GM18508 (cell line): Measurements from ENCODE around the gene EFCAB11.
A peak's percentile ranks its signal among the peaks of the same experiment; 100 is the strongest.

Experiments used
- ATAC-seq: cut with Tn5 transposase; IDR thresholded peaks from one replicate; pipeline ENCODE4 v1.9.1; 2021; ENCODE audit warnings: moderate number of reproducible peaks; ENCODE audit not compliant: insufficient read depth, unreplicated experiment

The EFCAB11 gene

GRCh38 chr14:89957791-89958190 lies 3.3 kb upstream of the EFCAB11 start:
- no peak for ATAC-seq

GRCh38 chr14:89957376-89957775 lies 2.8 kb upstream of the EFCAB11 start:
- no peak for ATAC-seq

- ATAC-seq = no peak
Observed at GRCh38 chr14:89956661-89957009, 2.1 kb upstream of the EFCAB11 start.

GRCh38 chr14:89955745-89956660 lies 1.5 kb upstream of the EFCAB11 start, which contains the start of gene TDP1:
TSS of gene TDP1 (plus strand) at chr14:89955927. CDS start at chr14:89963115, 7,188 bp downstream.
- peak; percentile 31 for ATAC-seq

- ATAC-seq = peak; percentile 1
Observed at GRCh38 chr14:89955022-89955744, 653 bp upstream of the EFCAB11 start.

GRCh38 chr14:89953602-89954001 lies 928 bp downstream of the EFCAB11 start:
- ATAC-seq = no peak

GRCh38 chr14:89952576-89952975 lies 2.0 kb downstream of the EFCAB11 start:
- no peak for ATAC-seq

- ATAC-seq = no peak
Observed at GRCh38 chr14:89947344-89947743, 7.2 kb downstream of the EFCAB11 start.

GRCh38 chr14:89941830-89942377 lies 12.6 kb downstream of the EFCAB11 start:
- ATAC-seq = no peak

- ATAC-seq = no peak
Observed at GRCh38 chr14:89936654-89937185, 17.8 kb downstream of the EFCAB11 start.

GRCh38 chr14:89933002-89933401 lies 21.5 kb downstream of the EFCAB11 start:
- ATAC-seq = no peak

- ATAC-seq = no peak
Observed at GRCh38 chr14:89927186-89927865, 27.2 kb downstream of the EFCAB11 start.

GRCh38 chr14:89926694-89927093 lies 27.8 kb downstream of the EFCAB11 start:
- no peak for ATAC-seq

- ATAC-seq = no peak
Observed at GRCh38 chr14:89924268-89924667, 30.3 kb downstream of the EFCAB11 start.

- ATAC-seq = no peak
Observed at GRCh38 chr14:89922031-89922907, 32.3 kb downstream of the EFCAB11 start.

GRCh38 chr14:89921346-89921745 lies 33.2 kb downstream of the EFCAB11 start:
- no peak for ATAC-seq

GRCh38 chr14:89920056-89920455 lies 34.5 kb downstream of the EFCAB11 start:
- ATAC-seq = no peak

GRCh38 chr14:89918721-89919120 lies 35.8 kb downstream of the EFCAB11 start:
- no peak for ATAC-seq

- no peak for ATAC-seq
Observed at GRCh38 chr14:89915114-89915878, 39.2 kb downstream of the EFCAB11 start.
